M059J (cell line): ENCODE data around the gene KCNAB2. TPM values are rescaled to one million over a fixed set of nuclear protein-coding genes. Genes with fewer than 3 reads are reported as not detected.

Source experiments
- DNase-seq: peaks from one replicate; pipeline ENCODE4 v3.0.0-alpha.2; 2012; ENCODE audit warnings: low read depth
- total RNA-seq: library from RNA; depleted of rRNA; stranded (reverse); fragments of >200 nt; shearing (Covaris generic); gene quantifications from 2 replicates; pipeline ENCODE4 v1.2.3, GENCODE V29; 2014

KCNAB2 gene
- total RNA-seq, 1 experiment from 2014 or later, result 13.7 TPM

DNA sequence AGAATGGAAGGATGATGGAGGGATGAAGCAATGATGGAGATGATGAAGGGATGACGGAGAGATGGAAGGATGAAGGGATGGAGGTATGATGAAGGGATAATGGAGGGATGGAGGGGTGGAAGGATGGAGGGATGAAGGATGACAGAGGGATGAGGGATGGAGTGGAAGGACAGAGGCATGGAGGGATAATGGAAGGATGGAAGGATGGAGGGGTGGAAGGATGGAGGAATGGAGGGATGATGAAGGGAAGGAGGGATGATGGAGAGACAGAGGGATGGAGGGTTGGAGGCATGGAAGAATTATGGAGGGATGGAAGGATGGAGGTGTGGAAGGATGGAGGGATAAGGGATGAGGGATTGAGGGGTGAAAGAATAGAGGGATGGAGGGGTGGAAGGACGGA lies 62.8 kb downstream of the KCNAB2 start:
- no peak for DNase-seq

DNA sequence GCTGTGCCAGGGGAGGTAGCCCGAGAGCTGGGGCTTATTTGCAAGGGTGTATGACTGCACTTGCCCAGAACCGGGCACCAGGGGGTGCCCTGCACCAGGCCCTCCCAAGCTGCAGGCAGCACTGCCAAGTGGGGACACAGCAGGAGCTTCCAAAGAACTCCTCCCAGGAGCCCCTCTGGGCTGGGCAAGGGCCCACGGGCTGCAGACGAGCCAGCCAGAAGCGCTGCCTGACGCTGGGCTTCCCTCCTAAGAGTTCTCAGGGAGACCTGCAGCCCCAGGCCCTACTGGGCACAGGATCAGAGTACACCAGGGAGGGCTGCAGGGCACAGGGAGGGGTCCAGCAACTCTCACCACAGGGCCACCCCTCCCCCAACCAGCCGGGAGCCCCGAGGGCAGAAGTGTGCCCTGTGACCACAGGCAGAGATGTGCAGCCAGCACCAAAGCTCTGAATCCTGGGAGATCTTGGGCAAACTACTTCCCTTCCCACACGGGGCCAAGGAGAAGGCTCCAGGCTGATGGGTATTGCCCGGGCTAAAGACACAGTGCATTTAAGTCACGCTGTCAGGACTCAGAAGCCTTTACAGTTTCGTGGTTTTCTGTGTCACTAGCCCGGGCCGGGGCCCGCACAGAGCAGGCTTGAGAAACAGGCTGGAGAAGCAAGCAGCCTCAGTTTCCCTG lies 63.4 kb downstream of the KCNAB2 start:
- DNase-seq, result peak; percentile 62

- no peak for DNase-seq
These were observed 64.0 kb downstream of the KCNAB2 start for GRCh38 chr1:6109688-6110087.

DNA sequence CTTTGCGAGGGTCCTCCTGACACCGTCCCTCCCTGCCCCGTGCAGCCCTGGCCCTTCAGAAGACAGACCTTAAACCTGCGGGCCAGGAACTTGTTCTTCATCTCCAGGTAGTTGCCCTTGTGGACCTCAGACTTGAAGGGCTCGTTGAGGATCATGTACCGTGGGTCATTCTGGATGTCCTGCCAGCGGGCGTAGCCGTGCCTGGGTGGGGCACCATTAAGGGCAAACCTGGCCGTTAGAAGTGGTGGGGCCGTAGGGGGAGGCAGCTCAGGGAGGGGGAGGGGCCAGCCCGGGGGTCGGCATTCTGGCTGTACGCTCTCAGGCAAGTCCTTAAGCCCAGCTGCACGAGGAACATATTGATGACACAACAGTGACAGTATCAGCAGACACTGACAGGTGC lies 64.6 kb downstream of the KCNAB2 start:
- no peak for DNase-seq

DNA sequence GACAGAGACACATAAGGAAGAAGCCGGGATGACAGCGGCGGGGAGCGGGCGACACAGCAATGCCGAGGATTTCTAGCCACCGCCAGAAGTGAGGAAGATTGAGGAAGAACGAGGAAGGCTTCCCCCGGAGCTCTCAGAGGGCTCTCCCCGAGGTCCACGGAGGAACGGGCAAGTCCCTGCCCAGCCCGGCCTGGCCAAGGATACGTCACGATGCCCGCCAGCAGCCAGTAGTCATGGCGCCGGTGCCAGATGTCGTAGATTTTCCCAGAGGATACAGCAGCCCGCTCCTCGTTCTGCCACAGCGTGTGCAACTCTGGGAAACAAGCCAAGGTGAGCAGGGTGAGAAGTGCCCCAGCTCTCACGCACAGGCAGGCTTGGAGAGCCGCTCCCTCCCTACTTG lies 65.9 kb downstream of the KCNAB2 start:
- DNase-seq, result peak; percentile 85

GRCh38 chr1:6111991-6112689 lies 66.5 kb downstream of the KCNAB2 start:
- DNase-seq, result no peak

GRCh38 chr1:6112690-6113005 lies 67.0 kb downstream of the KCNAB2 start:
- DNase-seq, result no peak

DNA sequence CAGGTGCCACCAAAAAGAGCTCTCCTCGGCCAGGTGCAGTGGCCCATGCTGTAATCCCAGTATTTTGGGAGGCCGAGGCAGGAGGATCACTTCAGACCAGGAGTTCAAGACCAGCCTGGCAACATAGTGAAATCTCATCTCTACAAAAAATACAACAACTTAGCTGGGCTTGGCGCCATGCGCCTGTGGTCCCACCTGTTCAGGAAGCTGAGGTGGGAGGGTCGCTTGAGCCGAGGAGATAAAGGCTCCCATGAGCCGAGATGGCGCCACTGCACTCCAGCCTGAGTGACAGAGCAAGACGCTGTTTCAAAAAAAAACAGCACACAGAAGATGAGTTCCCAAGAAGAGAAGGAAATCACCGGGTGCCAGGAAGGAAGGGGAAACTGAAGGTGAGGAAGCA lies 67.4 kb downstream of the KCNAB2 start:
- no peak for DNase-seq

- no peak for DNase-seq
These were observed 68.1 kb downstream of the KCNAB2 start for GRCh38 chr1:6113745-6114144.

DNA sequence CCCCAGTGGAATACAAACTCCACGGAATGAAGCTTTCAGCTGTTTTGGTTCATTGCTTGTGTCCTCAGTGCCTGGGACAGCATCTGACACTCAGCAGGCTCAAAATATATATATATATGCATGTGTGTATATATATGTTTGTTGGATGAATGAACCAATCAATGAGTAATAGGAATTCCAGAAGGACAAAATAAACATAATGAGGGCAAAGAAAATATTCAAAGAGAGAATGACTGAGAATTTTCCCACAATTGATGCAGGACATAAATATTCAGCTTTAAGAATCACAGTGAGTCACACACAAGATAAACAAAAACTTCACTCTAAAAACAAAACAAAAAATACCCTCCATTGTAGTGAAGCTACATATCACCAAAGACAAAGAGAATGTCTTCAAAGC lies 70.4 kb downstream of the KCNAB2 start:
- DNase-seq, result peak; percentile 64

DNA sequence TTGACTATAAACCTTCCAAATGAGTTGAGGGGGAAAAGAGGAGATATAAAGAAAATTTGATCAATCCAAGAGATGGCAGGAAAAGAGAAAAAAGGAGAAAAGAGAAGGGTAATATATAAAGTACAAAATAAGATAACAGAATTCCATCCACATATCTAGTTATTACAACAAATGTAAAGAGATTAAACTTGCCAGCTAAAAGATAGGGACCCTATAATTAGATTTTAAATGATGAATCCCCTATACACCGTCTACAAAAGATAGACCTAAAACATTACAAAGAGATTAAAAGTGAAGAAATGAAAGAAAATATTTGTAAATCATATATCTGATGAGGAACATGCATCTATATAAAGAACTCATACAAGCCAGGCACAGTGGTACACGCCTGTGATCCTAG lies 71.4 kb downstream of the KCNAB2 start:
- no peak for DNase-seq

- no peak for DNase-seq
These were observed 71.9 kb downstream of the KCNAB2 start for GRCh38 chr1:6117624-6118023.

GRCh38 chr1:6118415-6118814 lies 72.7 kb downstream of the KCNAB2 start:
- DNase-seq, result no peak

- no peak for DNase-seq
These were observed 75.3 kb downstream of the KCNAB2 start for GRCh38 chr1:6121021-6121421.

DNA sequence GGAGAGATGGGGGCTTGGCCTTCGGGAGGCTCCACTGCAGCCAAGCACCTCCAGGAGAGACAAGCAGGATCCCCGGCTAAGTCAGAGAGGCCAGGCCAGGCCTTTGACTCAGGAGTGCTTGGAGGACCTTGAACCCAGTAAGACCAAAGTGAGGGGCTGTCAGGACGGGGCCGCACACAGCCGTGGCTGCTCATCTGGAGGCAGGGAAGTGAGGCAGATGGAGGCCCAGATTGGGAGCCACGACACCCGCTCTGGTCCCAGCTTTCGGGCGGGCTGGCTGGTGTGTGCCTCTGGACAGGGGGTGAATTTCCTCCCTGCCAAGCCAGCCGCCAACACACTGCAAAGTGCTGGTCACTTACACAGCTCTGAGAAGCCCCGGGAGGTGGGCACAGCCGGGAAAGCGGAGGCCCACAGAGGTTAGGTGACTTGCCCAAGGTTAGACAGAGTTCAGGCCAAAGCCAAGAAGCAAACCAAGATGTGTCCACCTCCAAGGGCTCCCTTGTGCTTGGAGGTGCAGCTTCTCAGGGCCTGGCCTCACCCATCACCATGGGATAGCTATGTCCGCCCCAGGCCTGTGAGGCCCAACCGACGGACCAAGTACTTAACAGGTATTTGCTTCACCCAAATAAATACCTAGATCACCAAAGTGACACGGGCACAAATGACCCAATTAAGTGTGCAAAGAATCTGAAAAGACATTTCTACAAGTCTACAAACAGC lies 76.1 kb downstream of the KCNAB2 start:
- DNase-seq, result no peak

DNA sequence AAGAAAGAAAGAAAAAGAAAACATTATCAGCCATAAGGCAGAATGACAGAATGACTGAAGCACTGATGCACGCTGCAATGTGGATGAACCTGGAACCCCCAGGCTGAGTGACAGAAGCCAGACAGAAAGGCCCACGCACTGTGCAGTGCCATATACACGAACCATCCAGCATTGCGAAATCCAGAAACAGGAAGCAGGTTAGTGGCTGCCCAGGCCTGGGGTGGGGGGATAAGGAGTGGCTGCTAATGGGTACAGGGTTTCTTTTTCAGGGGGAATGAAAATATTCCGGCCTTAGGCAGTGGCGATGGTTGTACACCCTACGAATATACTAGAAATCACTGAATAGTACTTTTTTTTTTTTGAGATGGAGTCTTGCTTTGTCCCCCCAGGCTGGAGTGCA lies 77.4 kb downstream of the KCNAB2 start:
- DNase-seq, result no peak

GRCh38 chr1:6123816-6124215 lies 78.1 kb downstream of the KCNAB2 start:
- no peak for DNase-seq

DNA sequence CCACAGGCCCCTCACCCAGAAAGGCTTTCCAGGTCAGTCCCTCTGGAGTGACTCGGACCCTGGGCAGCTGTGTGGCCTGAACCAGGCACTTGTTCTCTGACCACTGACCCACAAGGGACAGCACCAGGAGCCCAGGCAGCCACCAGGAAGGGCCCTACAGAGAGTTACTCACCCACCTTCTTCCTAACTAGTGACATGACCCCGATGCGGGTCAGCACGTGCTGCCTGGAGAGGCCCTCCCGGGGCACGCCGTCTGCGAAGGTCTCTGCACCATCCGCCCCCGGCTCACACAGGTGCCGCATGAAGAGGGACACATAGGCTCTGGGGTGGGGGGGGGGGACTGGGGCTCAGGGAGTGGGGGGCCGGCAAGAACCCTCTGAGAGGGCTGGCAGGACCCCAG lies 78.7 kb downstream of the KCNAB2 start:
- no peak for DNase-seq

GRCh38 chr1:6124746-6125365 lies 79.2 kb downstream of the KCNAB2 start:
- no peak for DNase-seq

GRCh38 chr1:6125366-6125765 lies 79.7 kb downstream of the KCNAB2 start:
- no peak for DNase-seq

- no peak for DNase-seq
These were observed 80.3 kb downstream of the KCNAB2 start for GRCh38 chr1:6126028-6126427.

GRCh38 chr1:6126521-6127067 lies 80.9 kb downstream of the KCNAB2 start:
- no peak for DNase-seq
